ENCODE data around the gene TADA3. TPM values are rescaled to one million over a fixed set of nuclear protein-coding genes. Genes with fewer than 3 reads are reported as not detected.

The TADA3 gene
- total RNA-seq, 1 donor from 2014 or later: 58.9 TPM

GRCh38 chr3:9793161-9793781 lies 998 bp upstream of the TADA3 start:
- intact Hi-C loops (cut with DNase I): loop anchor here (10.0 kb wide), 1 partner anchor 58 kb away; the partner anchor contains the start of gene BRPF1
- no peak for TF ChIP-seq CTCF (IDR thresholded peaks at IDR 0.05)
- no peak for TF ChIP-seq POLR2A (IDR thresholded peaks at IDR 0.05)
- no peak for TF ChIP-seq POLR2AphosphoS5 (IDR thresholded peaks at IDR 0.05; ENCODE audit: insufficient read depth in 1 of 2, low read depth in 1 of 2)
- H3K4me1 ChIP-seq: peaks cover 44% of the 10 kb centered on the region

GRCh38 chr3:9791790-9792404 lies 376 bp downstream of the TADA3 start:
- Histone ChIP-seq H3K36me3 (peaks cover 0 to 26% of the 10 kb centered on the region in 2 donors), H3K4me1 (peaks cover 44% of the 10 kb centered on the region), H3K9me3 (no peaks in the 10 kb centered on the region)

More at GRCh38 chr3:9793161-9793781, 998 bp upstream of the TADA3 start:
- Histone ChIP-seq H3K9me3 (no peaks in the 10 kb centered on the region), H3K27me3 (no peaks in the 10 kb centered on the region), H3K4me3 (peak overlapping the region; percentile 85 to 90), H3K36me3 (peaks cover 0 to 28% of the 10 kb centered on the region in 2 donors), H3K27ac (peak overlapping the region; percentile 95)
- DNase-seq (ENCODE audit: extremely low spot score in 2 of 2): no peak

GRCh38 chr3:9791127-9791526 lies 1.1 kb downstream of the TADA3 start:
- intact Hi-C loops (cut with DNase I): loop anchor here (10.0 kb wide), 1 partner anchor 56 kb away; the partner anchor contains the start of gene BRPF1
- H3K27me3 ChIP-seq: no peaks in the 10 kb centered on the region
- H3K4me3 ChIP-seq: no peak overlapping the region
- TF ChIP-seq CTCF (IDR thresholded peaks at IDR 0.05) (no peak), POLR2A (IDR thresholded peaks at IDR 0.05) (no peak), POLR2AphosphoS5 (IDR thresholded peaks at IDR 0.05; ENCODE audit: insufficient read depth in 1 of 2, low read depth in 1 of 2) (no peak)
- DNase-seq (ENCODE audit: extremely low spot score in 2 of 2): no peak
- H3K4me1 ChIP-seq: peaks cover 44% of the 10 kb centered on the region
- H3K27ac ChIP-seq: peak overlapping the region; percentile 95
- no peaks in the 10 kb centered on the region for H3K9me3 ChIP-seq
- H3K36me3 ChIP-seq: peaks cover 0 to 30% of the 10 kb centered on the region in 2 donors

More at GRCh38 chr3:9791790-9792404, 376 bp downstream of the TADA3 start:
- H3K27me3 ChIP-seq: no peaks in the 10 kb centered on the region
- DNase-seq (ENCODE audit: extremely low spot score in 2 of 2): no peak
- peak overlapping the region; percentile 95 for H3K27ac ChIP-seq
- TF ChIP-seq POLR2A (IDR thresholded peaks at IDR 0.05) (no peak), CTCF (IDR thresholded peaks at IDR 0.05) (no peak), POLR2AphosphoS5 (IDR thresholded peaks at IDR 0.05; ENCODE audit: insufficient read depth in 1 of 2, low read depth in 1 of 2) (no peak)
- intact Hi-C loops (cut with DNase I): loop anchor here (10.0 kb wide), 1 partner anchor 57 kb away; the partner anchor contains the start of gene BRPF1
- H3K4me3 ChIP-seq: peak overlapping the region; percentile 85 to 90

GRCh38 chr3:9787714-9788113 lies 4.6 kb downstream of the TADA3 start:
- intact Hi-C loops (cut with DNase I): no loop called here
- no peak for TF ChIP-seq POLR2A (IDR thresholded peaks at IDR 0.05)
- Histone ChIP-seq H3K27me3 (no peaks in the 10 kb centered on the region), H3K4me3 (no peak overlapping the region), H3K9me3 (no peaks in the 10 kb centered on the region), H3K4me1 (peaks cover 18% of the 10 kb centered on the region), H3K27ac (no peak overlapping the region), H3K36me3 (peaks cover 0 to 55% of the 10 kb centered on the region in 2 donors)
- no peak for DNase-seq (ENCODE audit: extremely low spot score in 2 of 2)

- H3K27ac ChIP-seq: no peak overlapping the region
- H3K4me1 ChIP-seq: peaks cover 18% of the 10 kb centered on the region
- intact Hi-C loops (cut with DNase I): no loop called here
- peaks cover under 1 to 55% of the 10 kb centered on the region in 2 donors for H3K36me3 ChIP-seq
- no peak for DNase-seq (ENCODE audit: extremely low spot score in 2 of 2)
- H3K27me3 ChIP-seq: no peaks in the 10 kb centered on the region
- H3K9me3 ChIP-seq: no peaks in the 10 kb centered on the region
- H3K4me3 ChIP-seq: no peak overlapping the region
- TF ChIP-seq POLR2A (IDR thresholded peaks at IDR 0.05) (no peak), POLR2AphosphoS5 (IDR thresholded peaks at IDR 0.05; ENCODE audit: insufficient read depth in 1 of 2, low read depth in 1 of 2) (no peak), CTCF (IDR thresholded peaks at IDR 0.05) (no peak)
Measured at GRCh38 chr3:9786825-9787669, 5.2 kb downstream of the TADA3 start.

All from vagina (tissue), 2 donors.